GM23248 (cell line): ENCODE results near the gene SERPINA12. TPM values are rescaled to one million over a fixed set of nuclear protein-coding genes. Genes with fewer than 3 reads are reported as not detected.

Source experiments
- DNase-seq: peaks from one replicate; pipeline ENCODE4 v3.0.0-alpha.2; 2015
- H2AFZ ChIP-seq: fragments of 200-600 bp; sonication (generic); 2 replicates; pipeline ENCODE4 v1.6.1; 2016; ENCODE audit warnings: antibody characterized with exemption
- H3F3A ChIP-seq: fragments of 200-600 bp; sonication (generic); 2 replicates; pipeline ENCODE4 v1.6.1; 2016; ENCODE audit warnings: mild to moderate bottlenecking, antibody characterized with exemption, mixed run types; ENCODE audit not compliant: insufficient read depth
- H3K27ac ChIP-seq: fragments of 200-600 bp; sonication (generic); 2 replicates; pipeline ENCODE4 v1.5.1; 2016; ENCODE audit warnings: mild to moderate bottlenecking
- H3K27me3 ChIP-seq: fragments of 200-600 bp; sonication (generic); replicated peaks from 2 replicates; pipeline ENCODE4 v1.6.1; 2016; ENCODE audit warnings: mild to moderate bottlenecking; ENCODE audit not compliant: insufficient read depth
- H3K36me3 ChIP-seq: fragments of 200-600 bp; sonication (generic); 2 replicates; pipeline ENCODE4 v1.6.1; 2016; ENCODE audit warnings: low read depth, mild to moderate bottlenecking
- H3K4me1 ChIP-seq: fragments of 200-600 bp; sonication (generic); 2 replicates; pipeline ENCODE4 v1.6.1; 2016; ENCODE audit warnings: mild to moderate bottlenecking; ENCODE audit not compliant: insufficient read depth
- H3K4me2 ChIP-seq: fragments of 200-600 bp; sonication (generic); one replicate; pipeline ENCODE4 v1.6.1; 2016; ENCODE audit warnings: mild to moderate bottlenecking; ENCODE audit not compliant: unreplicated experiment
- H3K4me3 ChIP-seq: fragments of 200-600 bp; sonication (generic); 2 replicates; pipeline ENCODE4 v1.5.1; 2016; ENCODE audit warnings: mild to moderate bottlenecking
- H3K79me2 ChIP-seq: fragments of 200-600 bp; sonication (generic); 2 replicates; pipeline ENCODE4 v1.6.1; 2016; ENCODE audit warnings: mild to moderate bottlenecking; ENCODE audit not compliant: insufficient read depth
- H3K9ac ChIP-seq: fragments of 200-600 bp; sonication (generic); 2 replicates; pipeline ENCODE4 v1.6.1; 2016; ENCODE audit warnings: mild to moderate bottlenecking
- H3K9me2 ChIP-seq: fragments of 200-600 bp; sonication (generic); 2 replicates; pipeline ENCODE4 v1.6.1; 2016; ENCODE audit warnings: mixed run types, mild to moderate bottlenecking, moderate library complexity; ENCODE audit not compliant: insufficient read depth
- H3K9me3 ChIP-seq: fragments of 200-600 bp; sonication (generic); one replicate; pipeline ENCODE4 v1.6.1; 2017; ENCODE audit warnings: low read depth
- H4K20me1 ChIP-seq: fragments of 200-600 bp; sonication (generic); 2 replicates; pipeline ENCODE4 v1.6.0; 2016; ENCODE audit not compliant: insufficient read depth
- EZH2 ChIP-seq: fragments of 200-600 bp; sonication (generic); IDR thresholded peaks from 2 replicates; pipeline ENCODE4 v1.6.1; 2018; ENCODE audit warnings: antibody characterized with exemption, mild to moderate bottlenecking; ENCODE audit not compliant: insufficient read depth, poor library complexity, severe bottlenecking
- EZH2phosphoT487 ChIP-seq: fragments of 200-600 bp; sonication (generic); IDR thresholded peaks from 2 replicates; pipeline ENCODE4 v1.6.1; 2018; ENCODE audit warnings: antibody characterized with exemption, moderate library complexity, mild to moderate bottlenecking, low read depth; ENCODE audit not compliant: insufficient read depth
- WGBS, 2 experiments: methylation state at CpG; one replicate each; pipeline ENCODE4 v1.1.6; 2015 to 2017; ENCODE audit warnings: low lambda C conversion rate in 2 of 2, low coverage in 1 of 2; ENCODE audit errors: missing lambda C conversion rate in 2 of 2; 5-methylcytosine and 5-hydroxymethylcytosine counted together
- in situ Hi-C: fragments of 300-500 bp; cut with MboI; formaldehyde crosslinking; loops from 2 replicates; pipeline ENCODE4 v1.15.0; 2020
- polyA plus RNA-seq: library from polyadenylated mRNA; unstranded; fragments of >200 nt; fragmentation: Nextera tagmentation; extraction: Ambion mirVana; gene quantifications from 2 replicates; pipeline ENCODE4 v1.2.1, GENCODE V29; 2016
- total RNA-seq: library from RNA; depleted of rRNA; stranded (reverse); fragments of >200 nt; shearing (Covaris generic); gene quantifications from 2 replicates; pipeline ENCODE4 v1.2.3, GENCODE V29; 2014

Gene SERPINA12
- total and polyA plus RNA-seq, 2 experiments from 2014 or later = not detected

GRCh38 chr14:94470311-94470710 lies 39.0 kb downstream of the SERPINA12 start:
- 18 to 24% methylated on average over 2 of the region's 2 CpGs for WGBS, 2 experiments
- Histone ChIP-seq H3K27ac (no peak overlapping the region), H4K20me1 (no peaks in the 10 kb centered on the region), H3K4me1 (no peaks in the 10 kb centered on the region), H2AFZ (no peak overlapping the region), H3F3A (no peaks in the 10 kb centered on the region), H3K4me3 (no peak overlapping the region), H3K4me2 (no peak overlapping the region), H3K9me2 (no peaks in the 10 kb centered on the region), H3K9me3 (no peaks in the 10 kb centered on the region), H3K9ac (no peak overlapping the region), H3K79me2 (no peaks in the 10 kb centered on the region), H3K27me3 (peaks cover 10% of the 10 kb centered on the region), H3K36me3 (no peaks in the 10 kb centered on the region)
- in situ Hi-C loops = no loop called here
- no peak for DNase-seq
- TF ChIP-seq EZH2 = no peak
- TF ChIP-seq EZH2phosphoT487 = no peak

GRCh38 chr14:94469261-94469660 lies 40.0 kb downstream of the SERPINA12 start:
- no peaks in the 10 kb centered on the region for H3K4me1 ChIP-seq
- no peaks in the 10 kb centered on the region for H4K20me1 ChIP-seq
- no peaks in the 10 kb centered on the region for H3K79me2 ChIP-seq
- H3K9me2 ChIP-seq = no peaks in the 10 kb centered on the region
- no peak overlapping the region for H3K4me3 ChIP-seq
- no peaks in the 10 kb centered on the region for H3K36me3 ChIP-seq
- H3K27me3 ChIP-seq = peaks cover 10% of the 10 kb centered on the region
- no peak overlapping the region for H3K4me2 ChIP-seq
- in situ Hi-C loops = no loop called here
- no peak for DNase-seq
- no peaks in the 10 kb centered on the region for H3F3A ChIP-seq
- H3K9ac ChIP-seq = no peak overlapping the region
- no peak for TF ChIP-seq EZH2phosphoT487
- no peak for TF ChIP-seq EZH2
- H2AFZ ChIP-seq = no peak overlapping the region
- 43 to 56% methylated on average over 3 of the region's 3 CpGs for WGBS, 2 experiments
- no peaks in the 10 kb centered on the region for H3K9me3 ChIP-seq
- no peak overlapping the region for H3K27ac ChIP-seq

- 26 to 31% methylated on average over 4 of the region's 4 CpGs for WGBS, 2 experiments
These were observed 41.3 kb downstream of the SERPINA12 start for GRCh38 chr14:94467728-94468520.

GRCh38 chr14:94466706-94467370 lies 42.4 kb downstream of the SERPINA12 start:
- peaks cover 10% of the 10 kb centered on the region for H3K27me3 ChIP-seq
- DNase-seq = no peak
- H3K4me1 ChIP-seq = no peaks in the 10 kb centered on the region
- H3K9me2 ChIP-seq = no peaks in the 10 kb centered on the region
- H4K20me1 ChIP-seq = no peaks in the 10 kb centered on the region
- H3K36me3 ChIP-seq = no peaks in the 10 kb centered on the region
- H3K4me3 ChIP-seq = no peak overlapping the region
- no peaks in the 10 kb centered on the region for H3K9me3 ChIP-seq
- no peak overlapping the region for H3K4me2 ChIP-seq
- 10 to 18% methylated on average over 3 of the region's 3 CpGs for WGBS, 2 experiments
- no peak for TF ChIP-seq EZH2
- TF ChIP-seq EZH2phosphoT487 = no peak
- no peaks in the 10 kb centered on the region for H3K79me2 ChIP-seq
- in situ Hi-C loops = no loop called here
- H3F3A ChIP-seq = no peaks in the 10 kb centered on the region
- H3K9ac ChIP-seq = no peak overlapping the region
- H2AFZ ChIP-seq = no peak overlapping the region
- no peak overlapping the region for H3K27ac ChIP-seq

More at GRCh38 chr14:94467728-94468520, 41.3 kb downstream of the SERPINA12 start:
- Histone ChIP-seq H3K9me2 (no peaks in the 10 kb centered on the region), H4K20me1 (no peaks in the 10 kb centered on the region), H3K9ac (no peak overlapping the region), H3K9me3 (no peaks in the 10 kb centered on the region), H3K4me1 (no peaks in the 10 kb centered on the region), H3K36me3 (no peaks in the 10 kb centered on the region), H3F3A (no peaks in the 10 kb centered on the region), H2AFZ (no peak overlapping the region), H3K27me3 (peaks cover 10% of the 10 kb centered on the region), H3K4me3 (no peak overlapping the region), H3K27ac (no peak overlapping the region), H3K79me2 (no peaks in the 10 kb centered on the region), H3K4me2 (no peak overlapping the region)
- in situ Hi-C loops = no loop called here
- DNase-seq = no peak
- TF ChIP-seq EZH2 (no peak), EZH2phosphoT487 (no peak)
